Mucosa of descending colon (tissue), 3 donors: ENCODE data around the gene PEAK1. TPM values are rescaled to one million over a fixed set of nuclear protein-coding genes. Genes with fewer than 3 reads are reported as not detected.

ENCODE experiments used
- ATAC-seq: fragments of 200-7000 bp; cut with Tn5 transposase; one replicate; pipeline ENCODE4 v1.9.1; 2020; ENCODE audit warnings: mild to moderate bottlenecking, moderate library complexity
- DNase-seq, 3 donors: peaks; one replicate each; pipeline ENCODE4 v3.0.0-alpha.2; 2020
- H3K36me3 ChIP-seq: fragments of 200-600 bp; one replicate; pipeline ENCODE4 v1.8.0; 2021; ENCODE audit warnings: low read depth, mild to moderate bottlenecking
- H3K4me1 ChIP-seq: fragments of 200-600 bp; one replicate; pipeline ENCODE4 v1.8.0; 2021; ENCODE audit warnings: low read depth, mild to moderate bottlenecking
- H3K4me3 ChIP-seq: fragments of 200-600 bp; one replicate; pipeline ENCODE4 v1.8.0; 2021; ENCODE audit warnings: mild to moderate bottlenecking
- H3K9me3 ChIP-seq: fragments of 200-600 bp; one replicate; pipeline ENCODE4 v1.8.0; 2021; ENCODE audit warnings: mild to moderate bottlenecking
- intact Hi-C, 2 donors: fragments of 100-400 bp; cut with DNase I in 1 of 2; cut with micrococcal nuclease in 1 of 2; formaldehyde crosslinking; loops; one replicate each; pipeline versions ENCODE4 v1.11.0 to v1.11.1; 2022; cut with DNase I, micrococcal nuclease
- long read RNA-seq, 2 donors: library from polyadenylated mRNA; unstranded; transcript quantifications; one replicate each; pipeline ENCODE4 v2.0.0, GENCODE V29; 2019 to 2021
- total RNA-seq, 3 donors: library from RNA; stranded (reverse); fragmentation: NEBNext Ultra II Directional in 2 of 3; extraction: Animal tissue kit (Norgen Biotek cat#: 25700) in 2 of 3; gene quantifications; one replicate each; pipeline versions ENCODE4 v1.2.1 to v1.2.4, GENCODE V29; 2021 to 2023
- TF ChIP-seq, protein P1 (sequence below): fragments of 200-600 bp; IDR thresholded peaks from one replicate; pipeline ENCODE4 v1.8.0; 2022; ENCODE audit warnings: antibody characterized with exemption, mild to moderate bottlenecking
- donor health status: DM: no; HTN: no; CAD: no; lungs with moderate emphysema.
- donor health status: DM: no; HTN: no; CAD: no.
- donor health status: DM: no; HTN: yes; CAD: no.

PEAK1 gene
- 10 to 100 TPM; 47.9 to 75.3 (median 65.7) TPM for total RNA-seq
- long read RNA-seq, donor 1, full-length matches to known transcripts: 1 of 7 reads
- long read RNA-seq, donor 1, partial matches to known transcripts: 0 of 7 reads
- long read RNA-seq, donor 1, other reads (novel, unspliced or antisense): 6 of 7 reads
- long read RNA-seq, donor 2, partial matches to known transcripts: 3 of 4 reads
- long read RNA-seq, donor 2, other reads (novel, unspliced or antisense): 1 of 4 reads

DNA sequence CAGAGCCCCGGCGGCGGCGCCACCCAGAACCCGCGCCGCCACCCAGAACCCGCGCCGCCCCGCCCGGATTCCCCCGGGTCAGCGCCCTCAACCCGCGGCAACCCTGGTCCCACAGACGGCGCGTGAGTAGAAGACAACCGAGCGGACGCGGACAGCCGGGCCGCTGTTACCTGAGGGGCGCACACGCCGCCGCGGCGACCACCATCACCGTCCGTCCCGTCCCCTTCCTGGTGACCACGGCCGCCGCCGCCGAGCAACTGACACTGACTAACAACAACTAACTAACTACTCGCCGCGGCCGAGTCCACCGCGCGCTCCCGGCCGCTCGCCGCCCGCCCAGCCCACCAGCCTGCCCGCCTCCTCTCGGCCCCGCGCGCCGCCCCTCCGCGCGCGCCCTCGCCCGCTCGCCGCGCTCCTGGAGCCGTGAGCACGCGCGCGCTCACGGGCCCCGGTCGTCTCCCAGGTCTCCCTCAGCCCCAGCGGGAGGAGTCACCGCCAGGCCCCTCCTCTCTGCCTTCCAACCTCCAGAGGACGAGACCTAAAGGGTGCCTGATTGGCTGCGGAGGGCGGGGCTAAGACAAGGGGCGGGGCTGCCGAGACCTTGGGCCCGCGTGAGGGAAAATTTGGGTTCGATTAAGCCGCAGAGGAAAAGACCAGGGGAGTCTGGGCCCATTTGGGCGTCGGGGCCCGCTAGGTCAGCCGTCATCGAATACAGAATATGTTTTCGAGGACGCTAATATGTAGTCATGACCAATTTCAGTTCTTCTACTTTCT lies at the start of gene PEAK1:
Gene PEAK1 (minus strand): TSS at position 269 of the 774 bp plus-strand sequence. CDS start 238,178 bp downstream, outside the sequence.
- DNase-seq (peak; percentile 100), ATAC-seq (peak; percentile 97)
- H3K4me1 ChIP-seq: peaks cover 16% of the 10 kb centered on the region
- H3K4me3 ChIP-seq: peak within 1 kb of the TSS; percentile 87
- TF ChIP-seq, protein P1, sequence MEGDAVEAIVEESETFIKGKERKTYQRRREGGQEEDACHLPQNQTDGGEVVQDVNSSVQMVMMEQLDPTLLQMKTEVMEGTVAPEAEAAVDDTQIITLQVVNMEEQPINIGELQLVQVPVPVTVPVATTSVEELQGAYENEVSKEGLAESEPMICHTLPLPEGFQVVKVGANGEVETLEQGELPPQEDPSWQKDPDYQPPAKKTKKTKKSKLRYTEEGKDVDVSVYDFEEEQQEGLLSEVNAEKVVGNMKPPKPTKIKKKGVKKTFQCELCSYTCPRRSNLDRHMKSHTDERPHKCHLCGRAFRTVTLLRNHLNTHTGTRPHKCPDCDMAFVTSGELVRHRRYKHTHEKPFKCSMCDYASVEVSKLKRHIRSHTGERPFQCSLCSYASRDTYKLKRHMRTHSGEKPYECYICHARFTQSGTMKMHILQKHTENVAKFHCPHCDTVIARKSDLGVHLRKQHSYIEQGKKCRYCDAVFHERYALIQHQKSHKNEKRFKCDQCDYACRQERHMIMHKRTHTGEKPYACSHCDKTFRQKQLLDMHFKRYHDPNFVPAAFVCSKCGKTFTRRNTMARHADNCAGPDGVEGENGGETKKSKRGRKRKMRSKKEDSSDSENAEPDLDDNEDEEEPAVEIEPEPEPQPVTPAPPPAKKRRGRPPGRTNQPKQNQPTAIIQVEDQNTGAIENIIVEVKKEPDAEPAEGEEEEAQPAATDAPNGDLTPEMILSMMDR: no peak
- H3K36me3 ChIP-seq: no peaks in the 10 kb centered on the region
- no peaks in the 10 kb centered on the region for H3K9me3 ChIP-seq
- intact Hi-C loops: no loop called here

DNA sequence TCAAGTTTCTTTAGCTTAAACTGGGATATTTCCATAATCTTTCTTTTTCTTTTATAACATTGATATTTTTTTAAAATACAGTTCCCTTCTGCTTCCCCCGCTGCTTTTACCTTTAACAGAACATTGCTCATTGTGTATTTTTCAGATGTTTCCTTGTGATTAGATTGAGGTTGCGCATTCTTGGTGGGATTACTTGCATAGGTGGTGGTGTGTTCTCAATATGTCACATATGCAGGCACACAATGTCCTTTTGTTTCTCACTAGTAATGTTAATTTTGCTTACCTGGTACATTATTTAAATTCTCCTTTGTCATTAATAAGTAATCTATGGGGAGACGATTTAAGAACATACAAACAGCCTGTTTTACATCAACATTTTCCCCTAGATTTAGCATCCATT lies 49.0 kb upstream of the PEAK1 start:
- DNase-seq (no peak), ATAC-seq (no peak)
- TF ChIP-seq, protein P1: no peak
- Histone ChIP-seq H3K4me1 (no peaks in the 10 kb centered on the region), H3K9me3 (no peaks in the 10 kb centered on the region), H3K4me3 (no peak overlapping the region), H3K36me3 (peaks cover 8% of the 10 kb centered on the region)
- intact Hi-C loops: no loop called here

DNA sequence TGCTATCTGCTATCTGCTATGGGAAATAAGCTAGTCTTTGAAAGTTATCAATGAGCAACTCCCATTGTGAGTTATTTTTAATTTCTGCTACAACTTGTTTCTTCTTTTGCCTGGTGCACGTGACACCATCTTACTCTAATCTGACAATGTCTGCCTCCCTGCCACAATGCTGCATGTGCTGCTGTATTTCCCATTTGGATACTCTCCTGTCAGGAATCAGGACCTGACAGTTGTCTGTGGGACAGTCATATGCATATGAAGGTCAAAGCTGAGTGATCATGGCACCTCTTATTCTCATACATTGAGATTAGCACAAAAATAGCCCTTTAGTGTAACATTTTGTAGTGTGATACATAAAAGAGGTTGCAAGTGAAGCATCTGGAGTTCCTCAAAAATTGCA lies 46.6 kb upstream of the PEAK1 start:
- TF ChIP-seq, protein P1: no peak

DNA sequence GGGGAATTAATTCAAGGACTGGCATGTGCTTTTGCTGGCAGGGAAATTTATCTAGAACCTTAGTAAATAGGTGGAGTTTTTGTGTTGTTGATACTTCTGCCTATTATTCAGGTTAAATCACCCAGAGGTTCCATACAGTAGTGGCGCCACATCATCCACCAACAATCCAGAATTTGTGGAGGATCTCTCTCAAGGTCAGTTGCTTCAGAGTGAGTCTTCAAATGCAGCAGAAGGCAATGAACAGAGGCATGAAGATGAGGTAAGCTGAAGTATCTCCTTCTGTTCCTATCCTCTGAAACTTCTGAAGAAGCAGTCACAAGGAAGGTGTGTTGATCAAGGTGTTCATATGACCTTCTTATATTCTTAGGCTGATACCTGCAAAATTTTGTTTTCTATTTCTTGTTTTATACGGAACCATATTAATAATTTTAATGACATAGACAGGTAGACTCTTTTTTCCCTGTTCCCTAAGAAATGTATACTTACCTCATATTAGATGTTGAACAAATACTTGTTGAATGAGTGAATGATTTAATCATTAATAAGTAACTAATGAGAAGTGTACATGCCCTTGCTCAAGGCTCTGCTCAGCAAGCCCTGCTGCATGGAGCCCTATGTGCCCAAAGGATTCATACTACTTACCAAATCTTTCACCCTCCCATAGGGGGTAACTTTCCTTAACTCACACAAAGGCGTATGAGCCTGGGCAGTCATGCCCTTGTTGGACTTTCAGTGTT lies 44.4 kb upstream of the PEAK1 start:
- no peak for DNase-seq

More for the DNA sequence above, 46.6 kb upstream of the PEAK1 start:
- Histone ChIP-seq H3K9me3 (no peaks in the 10 kb centered on the region), H3K4me1 (no peaks in the 10 kb centered on the region), H3K36me3 (peaks cover 3% of the 10 kb centered on the region), H3K4me3 (no peak overlapping the region)
- ATAC-seq (no peak), DNase-seq (no peak)
- intact Hi-C loops: no loop called here

GRCh38 chr15:77461486-77461885 lies 41.6 kb upstream of the PEAK1 start:
- Histone ChIP-seq H3K4me1 (peaks cover 6% of the 10 kb centered on the region), H3K9me3 (no peaks in the 10 kb centered on the region), H3K4me3 (no peak overlapping the region), H3K36me3 (no peaks in the 10 kb centered on the region)
- intact Hi-C loops: no loop called here
- no peak for DNase-seq
- TF ChIP-seq, protein P1: no peak
- no peak for ATAC-seq

More for the DNA sequence above, 44.4 kb upstream of the PEAK1 start:
- H3K9me3 ChIP-seq: no peaks in the 10 kb centered on the region
- H3K36me3 ChIP-seq: peaks cover 3% of the 10 kb centered on the region
- intact Hi-C loops: no loop called here
- H3K4me1 ChIP-seq: no peaks in the 10 kb centered on the region
- ATAC-seq: no peak
- no peak overlapping the region for H3K4me3 ChIP-seq
- TF ChIP-seq, protein P1: no peak
